GM23248 (cell line): ENCODE data around the gene ALK.

Experiments
- EZH2 ChIP-seq: fragments of 200-600 bp; sonication (generic); IDR thresholded peaks from 2 replicates; pipeline ENCODE4 v1.6.1; 2018; ENCODE audit warnings: antibody characterized with exemption, mild to moderate bottlenecking; ENCODE audit not compliant: insufficient read depth, poor library complexity, severe bottlenecking
- EZH2phosphoT487 ChIP-seq: fragments of 200-600 bp; sonication (generic); IDR thresholded peaks from 2 replicates; pipeline ENCODE4 v1.6.1; 2018; ENCODE audit warnings: antibody characterized with exemption, moderate library complexity, mild to moderate bottlenecking, low read depth; ENCODE audit not compliant: insufficient read depth

- TF ChIP-seq EZH2 (no peak), EZH2phosphoT487 (no peak)
Observed at GRCh38 chr2:29616569-29616968, 304.8 kb downstream of the ALK start.
